Measurements from ENCODE around the gene NR5A2. TPM values are rescaled to one million over a fixed set of nuclear protein-coding genes. Genes with fewer than 3 reads are reported as not detected.

NR5A2 gene
- total RNA-seq, 1 donor from 2014 or later = 0.07 TPM

DNA sequence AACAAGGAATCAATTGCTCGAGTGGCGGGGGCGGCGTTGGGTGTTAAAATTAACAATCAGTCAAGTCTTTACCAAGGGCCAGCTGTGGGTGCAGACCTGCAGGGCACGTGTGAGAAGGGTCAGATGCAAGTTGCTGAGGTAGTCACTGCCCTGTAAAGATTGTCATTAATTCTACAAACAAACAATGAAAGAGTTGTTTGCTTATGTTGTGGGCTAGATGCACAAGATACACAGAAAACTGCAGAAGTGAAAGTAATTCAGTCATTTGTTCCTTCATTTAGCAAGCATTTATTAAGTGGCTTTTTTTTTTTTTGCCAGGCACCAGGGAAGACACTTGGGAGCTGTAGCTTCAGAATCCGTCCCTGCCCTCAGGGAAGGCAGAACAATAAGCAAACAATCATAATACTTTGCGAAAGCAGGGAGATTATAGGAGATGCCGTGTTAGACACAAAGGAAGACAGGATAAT lies 79.5 kb downstream of the NR5A2 start:
- H3K4me1 Mint-ChIP-seq = peaks cover 5% of the 10 kb centered on the region
- intact Hi-C loops (cut with micrococcal nuclease) = no loop called here
- CTCF ChIA-PET = no interaction called here
- H3K36me3 Mint-ChIP-seq (ENCODE audit: low read depth) = no peaks in the 10 kb centered on the region
- H3K27me3 Mint-ChIP-seq = peaks cover 14% of the 10 kb centered on the region
- ATAC-seq (ENCODE audit: low read depth) (no peak), DNase-seq (no peak)
- H3K4me3 Mint-ChIP-seq = no peak overlapping the region
- H3K9me3 Mint-ChIP-seq = no peaks in the 10 kb centered on the region
- H3K27ac Mint-ChIP-seq = no peak overlapping the region
- POLR2A ChIA-PET = no interaction called here
- TF ChIP-seq, protein P1, sequence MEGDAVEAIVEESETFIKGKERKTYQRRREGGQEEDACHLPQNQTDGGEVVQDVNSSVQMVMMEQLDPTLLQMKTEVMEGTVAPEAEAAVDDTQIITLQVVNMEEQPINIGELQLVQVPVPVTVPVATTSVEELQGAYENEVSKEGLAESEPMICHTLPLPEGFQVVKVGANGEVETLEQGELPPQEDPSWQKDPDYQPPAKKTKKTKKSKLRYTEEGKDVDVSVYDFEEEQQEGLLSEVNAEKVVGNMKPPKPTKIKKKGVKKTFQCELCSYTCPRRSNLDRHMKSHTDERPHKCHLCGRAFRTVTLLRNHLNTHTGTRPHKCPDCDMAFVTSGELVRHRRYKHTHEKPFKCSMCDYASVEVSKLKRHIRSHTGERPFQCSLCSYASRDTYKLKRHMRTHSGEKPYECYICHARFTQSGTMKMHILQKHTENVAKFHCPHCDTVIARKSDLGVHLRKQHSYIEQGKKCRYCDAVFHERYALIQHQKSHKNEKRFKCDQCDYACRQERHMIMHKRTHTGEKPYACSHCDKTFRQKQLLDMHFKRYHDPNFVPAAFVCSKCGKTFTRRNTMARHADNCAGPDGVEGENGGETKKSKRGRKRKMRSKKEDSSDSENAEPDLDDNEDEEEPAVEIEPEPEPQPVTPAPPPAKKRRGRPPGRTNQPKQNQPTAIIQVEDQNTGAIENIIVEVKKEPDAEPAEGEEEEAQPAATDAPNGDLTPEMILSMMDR (IDR thresholded peaks at IDR 0.05) = no peak

DNA sequence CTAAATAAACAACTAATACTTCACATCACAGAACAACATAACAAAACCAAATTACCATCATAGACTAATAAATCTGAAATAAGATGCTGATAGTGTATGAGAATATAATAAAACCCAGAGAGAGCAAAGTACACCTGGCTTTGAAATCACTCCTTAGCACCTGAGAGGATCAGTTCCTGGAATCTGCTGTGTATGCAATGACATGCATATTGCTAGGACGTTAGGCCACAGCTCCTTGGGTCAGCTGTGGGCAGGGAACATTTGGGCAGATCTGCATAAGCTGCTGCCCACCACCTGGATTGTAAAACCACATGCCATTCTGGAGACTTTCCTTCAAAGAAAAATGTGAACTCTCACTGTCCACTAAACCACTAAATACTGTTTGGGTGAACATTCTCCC lies 81.1 kb downstream of the NR5A2 start:
- H3K36me3 Mint-ChIP-seq (ENCODE audit: low read depth) = no peaks in the 10 kb centered on the region
- no peak overlapping the region for H3K4me3 Mint-ChIP-seq
- TF ChIP-seq, protein P1 (IDR thresholded peaks at IDR 0.05) = no peak
- peaks cover 14% of the 10 kb centered on the region for H3K27me3 Mint-ChIP-seq
- DNase-seq = no peak
- peaks cover 5% of the 10 kb centered on the region for H3K4me1 Mint-ChIP-seq
- ATAC-seq (ENCODE audit: low read depth) = no peak
- intact Hi-C loops (cut with micrococcal nuclease) = no loop called here
- POLR2A ChIA-PET = interaction anchor here (0.6 kb wide), 1 partner anchor 257 kb away, joined by 4 read pairs; no protein-coding TSS in a partner anchor
- no peaks in the 10 kb centered on the region for H3K9me3 Mint-ChIP-seq
- no peak overlapping the region for H3K27ac Mint-ChIP-seq
- CTCF ChIA-PET = no interaction called here

DNA sequence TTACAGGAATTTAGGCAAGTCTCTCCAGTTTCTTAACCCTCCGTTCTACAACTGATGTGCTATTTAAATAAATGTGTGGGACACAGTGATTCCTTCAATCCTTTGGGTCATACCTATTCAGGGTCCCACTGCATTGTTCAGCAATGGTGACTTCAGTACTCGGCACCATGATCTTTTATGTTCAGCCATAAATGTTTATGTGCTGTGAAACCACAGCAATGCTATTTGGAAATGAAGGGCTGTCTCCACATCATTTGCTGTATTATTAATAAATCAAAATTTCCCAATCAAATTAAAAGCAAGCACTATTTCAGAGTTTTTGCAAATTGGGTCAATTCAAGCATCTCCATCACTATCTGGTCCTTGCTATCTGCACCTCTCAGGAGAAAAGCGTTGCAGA lies 84.8 kb downstream of the NR5A2 start:
- Mint-ChIP-seq H3K36me3 (ENCODE audit: low read depth) (no peaks in the 10 kb centered on the region), H3K27ac (no peak overlapping the region), H3K4me1 (peaks cover under 1% of the 10 kb centered on the region), H3K9me3 (no peaks in the 10 kb centered on the region), H3K4me3 (no peak overlapping the region), H3K27me3 (peaks cover 10% of the 10 kb centered on the region)
- ATAC-seq (ENCODE audit: low read depth) (no peak), DNase-seq (no peak)
- ChIA-PET CTCF (no interaction called here), POLR2A (no interaction called here)
- TF ChIP-seq, protein P1 (IDR thresholded peaks at IDR 0.05) = no peak
- intact Hi-C loops (cut with micrococcal nuclease) = no loop called here

DNA sequence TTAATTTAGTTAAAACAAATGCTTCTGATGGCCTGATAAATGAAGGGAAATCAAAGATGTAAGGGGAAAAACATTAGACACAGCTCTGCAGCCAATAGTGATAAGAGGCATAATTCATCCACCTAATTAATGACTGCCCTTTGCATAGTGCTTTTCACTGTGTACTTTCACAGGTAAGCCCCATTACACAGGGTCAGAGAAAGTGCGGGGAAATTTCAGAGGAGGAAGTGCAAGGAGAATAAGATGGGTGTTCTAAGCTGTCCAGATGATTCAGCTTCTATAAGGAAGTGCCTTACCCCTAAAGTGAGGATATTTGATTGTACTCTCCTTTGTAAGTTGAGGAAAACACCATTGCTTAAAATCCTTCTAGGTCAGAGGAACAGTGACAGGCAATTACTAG lies 88.0 kb downstream of the NR5A2 start:
- TF ChIP-seq, protein P1 (IDR thresholded peaks at IDR 0.05) = no peak

DNA sequence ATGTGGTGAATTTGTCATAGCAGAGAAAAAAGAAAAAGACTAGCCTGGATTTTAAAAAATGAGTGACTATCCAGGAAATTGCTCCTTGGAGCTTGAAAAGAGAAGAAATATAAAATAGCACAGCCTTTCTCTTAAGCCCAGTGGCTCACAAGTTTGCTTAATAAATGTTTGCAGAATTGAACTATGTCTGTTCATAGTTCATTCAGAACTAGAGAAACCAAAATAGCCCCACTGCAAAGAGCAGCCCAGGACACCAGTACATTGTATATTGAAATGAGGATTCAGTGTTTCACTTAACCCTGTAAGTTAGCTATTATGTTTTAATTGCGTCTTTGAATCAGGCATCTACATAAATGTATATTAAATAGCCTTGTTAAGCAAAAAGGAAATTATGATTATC lies 88.8 kb downstream of the NR5A2 start:
- Mint-ChIP-seq H3K36me3 (ENCODE audit: low read depth) (no peaks in the 10 kb centered on the region), H3K27ac (no peak overlapping the region), H3K27me3 (peaks cover 2% of the 10 kb centered on the region), H3K9me3 (no peaks in the 10 kb centered on the region), H3K4me3 (no peak overlapping the region), H3K4me1 (no peaks in the 10 kb centered on the region)
- DNase-seq (no peak), ATAC-seq (ENCODE audit: low read depth) (no peak)
- intact Hi-C loops (cut with micrococcal nuclease) = no loop called here
- CTCF ChIA-PET = no interaction called here
- TF ChIP-seq, protein P1 (IDR thresholded peaks at IDR 0.05) = no peak
- POLR2A ChIA-PET = no interaction called here

More for the DNA sequence above, 88.0 kb downstream of the NR5A2 start:
- ATAC-seq (ENCODE audit: low read depth) (no peak), DNase-seq (no peak)
- Mint-ChIP-seq H3K27me3 (peaks cover 6% of the 10 kb centered on the region), H3K27ac (no peak overlapping the region), H3K9me3 (no peaks in the 10 kb centered on the region), H3K4me1 (no peaks in the 10 kb centered on the region), H3K36me3 (ENCODE audit: low read depth) (no peaks in the 10 kb centered on the region), H3K4me3 (no peak overlapping the region)
- intact Hi-C loops (cut with micrococcal nuclease) = no loop called here
- ChIA-PET CTCF (no interaction called here), POLR2A (interaction anchor here (0.6 kb wide), 1 partner anchor 189 kb away, joined by 3 read pairs; no protein-coding TSS in a partner anchor)

Data from activated B cell treated with CpG ODN at 0.5 μM for 24 hours (primary cell).